Kidney capillary endothelial cell (primary cell): ENCODE results near the gene MX1.
A peak's percentile ranks its signal among the peaks of the same experiment; 100 is the strongest.
"Not testable (repeated sequence)": the region's sequence is repeated elsewhere in the genome, so short reads cannot be mapped to it uniquely, and the experiment has no call there.

Experiments used
- DNase-seq: peaks from one replicate; pipeline ENCODE4 v3.0.0-alpha.2; 2018; ENCODE audit warnings: low spot score

MX1 gene

DNA sequence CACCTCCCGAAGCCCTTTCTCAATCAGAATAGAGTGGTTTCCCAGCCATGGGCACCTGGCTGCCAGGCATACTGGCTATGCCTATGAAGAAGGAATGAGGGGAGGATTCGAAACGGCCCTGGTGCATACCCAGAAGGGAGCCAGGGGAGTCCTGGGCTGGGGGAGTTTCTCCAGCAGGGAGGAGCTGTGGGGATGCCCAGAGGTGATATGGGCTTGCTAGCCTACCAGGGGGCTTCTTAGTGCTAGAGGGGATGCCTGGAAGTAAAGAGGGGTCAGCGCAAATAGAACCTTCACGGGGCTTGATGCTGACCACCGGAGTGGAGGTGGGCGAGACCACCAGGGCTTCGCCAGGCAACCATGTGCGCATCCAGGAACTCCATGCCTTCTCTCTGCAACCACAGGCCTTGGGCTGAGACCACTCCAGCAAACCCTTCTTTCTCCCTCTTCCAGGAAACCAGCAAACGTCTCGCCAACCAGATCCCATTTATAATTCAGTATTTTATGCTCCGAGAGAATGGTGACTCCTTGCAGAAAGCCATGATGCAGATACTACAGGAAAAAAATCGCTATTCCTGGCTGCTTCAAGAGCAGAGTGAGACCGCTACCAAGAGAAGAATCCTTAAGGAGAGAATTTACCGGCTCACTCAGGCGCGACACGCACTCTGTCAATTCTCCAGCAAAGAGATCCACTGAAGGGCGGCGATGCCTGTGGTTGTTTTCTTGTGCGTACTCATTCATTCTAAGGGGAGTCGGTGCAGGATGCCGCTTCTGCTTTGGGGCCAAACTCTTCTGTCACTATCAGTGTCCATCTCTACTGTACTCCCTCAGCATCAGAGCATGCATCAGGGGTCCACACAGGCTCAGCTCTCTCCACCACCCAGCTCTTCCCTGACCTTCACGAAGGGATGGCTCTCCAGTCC lies 18.2 kb upstream of the MX1 start:
- DNase-seq, result no peak

DNA sequence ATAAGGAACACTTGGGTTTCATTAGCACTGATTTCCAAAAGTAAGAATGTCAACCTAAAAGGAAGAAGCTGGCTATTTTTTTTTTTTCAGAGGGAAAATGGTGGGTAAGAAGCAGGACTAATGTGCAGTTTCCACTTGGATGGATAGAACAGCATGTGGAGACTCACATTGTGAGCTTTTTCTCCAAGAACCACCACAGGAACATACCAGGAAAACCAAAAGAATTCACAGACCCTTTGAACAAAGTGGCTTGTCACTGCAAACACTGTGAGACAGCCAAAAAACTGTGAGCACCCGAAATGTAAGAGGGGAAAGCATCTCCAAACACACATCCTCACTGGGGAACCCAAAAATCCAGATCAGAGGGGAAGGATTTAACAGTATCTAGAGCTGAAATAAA lies 15.7 kb upstream of the MX1 start:
- no peak for DNase-seq

DNA sequence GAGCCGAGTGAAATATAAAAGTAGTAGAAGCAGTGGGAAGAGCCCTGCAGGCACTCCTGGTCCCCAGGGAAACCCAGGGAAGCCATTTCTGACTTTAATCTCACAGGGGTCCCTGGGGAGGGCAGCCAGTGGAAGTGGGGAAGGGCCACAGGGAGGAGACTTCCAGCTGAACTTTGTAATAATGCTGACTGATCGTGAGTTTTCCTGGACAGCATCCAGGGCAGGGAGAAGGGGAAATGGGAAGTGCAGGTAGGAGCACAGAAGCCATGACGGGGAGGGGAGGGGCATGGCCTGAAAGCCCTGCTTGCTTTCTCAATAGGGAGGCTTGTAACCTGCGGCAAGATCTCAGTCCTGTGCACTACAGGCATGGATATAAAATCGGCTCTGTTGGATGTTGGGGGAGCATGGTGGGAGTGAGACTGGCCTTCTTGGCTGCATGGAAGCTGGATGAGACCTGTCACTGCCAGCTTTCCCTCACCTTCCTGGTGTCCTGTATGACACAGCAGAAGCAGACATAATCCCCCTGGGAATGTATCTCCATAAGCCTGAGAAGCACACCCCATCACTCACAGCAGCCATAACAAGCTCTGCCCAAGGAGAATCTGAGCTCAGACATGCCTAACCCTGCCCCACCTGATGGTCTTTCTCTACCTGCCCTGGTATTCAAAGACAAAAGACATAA lies 15.1 kb upstream of the MX1 start:
- no peak for DNase-seq

DNA sequence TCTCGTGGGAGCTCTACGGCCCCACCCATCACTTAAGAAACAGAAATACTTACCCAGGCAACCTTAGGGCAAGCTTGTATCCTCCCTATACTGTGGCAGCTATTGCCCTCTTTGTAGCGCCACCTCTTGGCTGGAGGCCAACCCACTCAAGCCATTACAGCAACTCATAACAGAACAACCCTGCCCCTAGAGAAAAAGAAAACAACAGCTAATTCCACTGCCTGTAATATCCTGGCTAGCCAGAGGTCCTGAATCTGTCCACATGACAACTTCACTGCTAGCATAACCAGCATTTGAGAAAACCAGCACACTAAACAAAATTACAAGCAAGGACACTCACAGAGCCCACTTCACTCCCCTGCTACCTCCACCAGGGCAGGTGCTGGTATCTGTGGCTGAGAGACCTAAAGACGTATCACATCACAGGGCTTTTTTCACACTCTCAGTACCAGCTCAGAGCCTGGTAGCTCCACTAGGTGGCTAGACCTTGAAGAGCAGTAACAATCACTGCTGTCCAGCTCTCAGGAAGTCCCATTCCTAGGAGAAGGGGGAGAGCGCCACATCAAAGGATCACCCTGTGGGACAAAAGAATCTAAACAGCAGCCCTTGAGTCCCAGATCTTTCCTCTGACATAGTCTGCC lies 14.5 kb upstream of the MX1 start:
- no peak for DNase-seq

DNA sequence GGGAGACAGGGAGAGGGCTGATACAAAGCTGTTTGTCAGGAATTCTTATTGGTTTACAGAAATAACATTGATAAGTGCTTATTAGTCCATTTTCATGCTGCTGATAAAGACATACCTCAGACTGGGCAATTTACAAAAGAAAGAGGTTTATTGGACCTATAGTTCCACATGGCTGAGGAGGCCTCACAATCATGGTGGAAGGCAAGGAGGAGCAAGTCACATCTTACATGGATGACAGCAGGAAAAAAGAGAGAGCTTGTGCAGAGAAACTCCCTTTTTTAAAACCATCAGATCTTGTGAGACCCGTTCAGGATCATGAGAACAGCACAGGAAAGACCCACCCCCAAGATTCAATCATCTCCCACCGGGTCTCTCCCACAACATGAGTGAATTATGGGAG lies 8.5 kb upstream of the MX1 start:
- not testable (repeated sequence) for DNase-seq

DNA sequence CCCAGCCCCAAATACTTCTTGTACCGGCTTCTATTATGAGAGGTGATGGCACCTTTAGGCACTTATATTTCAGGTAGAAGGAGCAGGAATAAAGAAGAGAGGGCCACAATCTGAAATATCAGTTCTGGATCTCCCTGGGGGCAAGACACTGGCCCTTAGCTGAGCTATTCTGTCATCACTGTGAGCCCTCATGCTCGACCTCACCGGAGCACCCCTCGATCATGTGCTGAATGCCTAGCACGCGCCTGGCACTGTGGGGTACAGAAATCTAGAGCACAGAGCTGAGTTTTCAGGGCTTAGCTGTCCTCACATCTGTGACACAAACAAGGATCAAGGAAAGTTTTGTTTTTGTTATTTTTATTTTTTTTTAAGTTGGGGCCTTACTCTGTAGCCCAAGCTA lies 7.6 kb upstream of the MX1 start:
- DNase-seq, result no peak

DNA sequence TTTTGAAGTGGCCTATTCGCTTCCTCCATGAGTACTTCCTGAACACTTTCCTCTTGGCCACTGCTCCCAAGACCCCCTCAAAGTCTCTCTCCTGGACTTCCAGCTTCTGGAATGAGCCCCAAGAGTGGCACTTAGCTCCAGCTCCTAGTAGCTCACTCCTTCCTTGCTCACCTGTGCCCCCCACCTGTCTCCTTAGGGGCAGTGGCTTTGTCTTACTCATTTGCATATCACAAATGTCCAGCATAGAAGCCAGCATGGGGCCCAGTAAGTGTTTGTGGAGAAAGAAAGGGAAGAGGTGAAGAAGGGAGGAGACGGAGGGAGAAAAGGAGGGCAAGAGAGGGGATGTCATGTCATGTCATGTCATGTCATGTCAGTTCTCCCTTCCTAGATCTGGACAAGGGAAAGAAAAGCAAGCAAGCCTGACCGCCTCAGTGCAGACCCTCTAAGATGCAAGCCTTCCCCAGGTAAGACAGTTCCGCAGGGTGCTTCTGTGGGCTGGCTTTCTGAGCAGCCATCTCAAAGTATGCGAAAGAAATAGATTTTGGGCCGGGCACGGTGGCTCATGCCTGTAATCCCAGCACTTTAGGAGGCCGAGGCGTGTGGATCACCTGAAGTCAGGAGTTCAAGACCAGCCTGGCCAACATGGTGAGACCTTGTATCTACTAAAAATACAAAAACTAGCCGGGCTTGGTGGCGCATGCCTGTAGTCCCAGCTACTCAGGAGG lies 6.9 kb upstream of the MX1 start:
- DNase-seq, result no peak

DNA sequence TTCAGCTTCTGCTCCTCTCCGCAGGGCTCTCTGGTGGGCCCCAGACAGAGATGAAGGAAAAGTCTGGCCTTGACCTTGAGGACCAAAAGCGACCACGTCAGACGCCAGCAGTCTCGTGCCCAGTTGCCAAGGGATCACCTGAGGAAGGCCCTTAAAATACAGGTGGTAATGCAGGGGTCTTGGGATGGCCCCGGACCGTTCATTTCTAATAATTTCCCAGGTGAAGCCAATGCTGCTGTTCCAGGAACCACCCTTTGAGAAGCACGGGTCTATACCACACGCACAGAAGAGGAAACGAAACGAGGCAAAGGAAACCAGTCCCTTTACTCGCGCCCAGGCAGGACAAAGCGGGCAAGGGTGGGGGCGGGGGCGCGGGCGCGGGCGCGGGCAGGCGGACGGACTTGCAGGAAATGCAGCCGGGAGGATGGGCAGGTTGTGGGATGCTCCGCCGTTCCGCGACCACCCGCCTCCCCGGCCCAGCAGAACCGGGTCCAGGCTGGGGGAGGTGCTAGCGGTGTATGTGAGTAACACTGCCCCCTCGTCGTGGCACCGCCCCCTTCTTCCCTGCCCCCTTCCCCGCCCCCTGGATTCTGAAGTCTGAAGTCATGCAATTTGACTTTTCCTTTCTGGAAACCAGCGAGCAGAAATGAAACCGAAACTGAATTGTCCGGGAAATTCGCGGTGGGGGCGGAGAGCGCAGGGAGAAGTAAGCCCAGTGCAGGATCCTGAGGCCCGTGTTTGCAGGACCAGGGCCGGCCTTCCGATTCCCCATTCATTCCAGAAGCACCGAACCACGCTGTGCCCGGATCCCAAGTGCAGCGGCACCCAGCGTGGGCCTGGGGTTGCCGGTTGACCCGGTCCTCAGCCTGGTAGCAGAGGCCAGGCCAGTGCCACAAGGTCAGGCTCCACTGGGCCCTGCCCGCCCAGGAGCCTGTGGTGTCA lies 5.8 kb upstream of the MX1 start:
- peak; percentile 76 for DNase-seq

DNA sequence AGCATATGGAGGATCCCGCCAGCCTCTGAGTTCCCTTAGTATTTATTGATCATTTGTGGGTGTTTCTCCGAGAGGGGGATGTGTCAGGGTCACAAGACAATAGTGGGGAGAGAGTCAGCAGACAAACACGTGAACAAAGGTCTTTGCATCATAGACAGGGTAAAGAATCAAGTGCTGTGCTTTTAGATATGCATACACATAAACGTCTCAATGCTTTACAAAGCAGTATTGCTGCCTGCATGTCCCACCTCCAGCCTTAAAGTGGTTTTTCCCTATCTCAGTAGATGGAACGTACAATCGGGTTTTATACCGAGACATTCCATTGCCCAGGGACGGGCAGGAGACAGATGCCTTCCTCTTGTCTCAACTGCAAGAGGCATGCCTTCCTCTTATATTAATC lies 5.0 kb upstream of the MX1 start:
- DNase-seq, result not testable (repeated sequence)

DNA sequence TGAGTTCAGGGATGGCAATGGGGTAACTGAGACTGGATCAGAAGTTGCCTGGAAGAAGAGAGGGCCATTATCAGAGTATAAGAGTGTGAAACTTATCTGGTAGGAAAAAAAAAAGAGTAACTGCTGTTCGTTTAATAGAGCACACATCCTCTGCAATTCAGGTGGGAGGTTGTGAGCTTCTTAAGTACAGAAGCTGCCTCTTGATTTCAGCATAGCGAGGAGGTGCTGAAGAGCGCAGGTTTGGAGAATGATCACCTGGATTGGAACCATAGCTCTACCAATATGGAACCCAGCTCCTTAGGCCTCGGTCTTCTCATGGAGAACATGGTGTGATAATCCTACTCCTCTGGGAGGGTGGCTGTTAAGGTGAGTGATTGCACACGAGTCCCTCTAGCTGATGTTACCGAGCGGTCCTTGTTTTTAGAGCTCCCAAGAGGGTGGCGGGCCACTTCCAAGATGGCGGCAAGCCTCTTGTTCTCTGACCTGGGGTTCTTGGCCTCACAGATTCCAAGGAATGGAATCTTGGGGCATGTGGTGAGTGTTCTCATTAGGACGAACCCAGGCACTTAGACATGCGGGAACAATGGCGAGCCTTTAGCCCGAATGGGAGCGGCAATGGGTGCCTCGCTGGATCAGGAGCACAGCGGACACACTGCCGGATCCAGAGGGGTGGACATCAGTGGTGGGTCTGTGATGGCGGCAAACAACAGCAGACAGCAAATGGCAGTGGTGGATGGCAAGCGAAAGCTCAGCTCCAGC lies 3.3 kb upstream of the MX1 start:
- DNase-seq, result no peak

DNA sequence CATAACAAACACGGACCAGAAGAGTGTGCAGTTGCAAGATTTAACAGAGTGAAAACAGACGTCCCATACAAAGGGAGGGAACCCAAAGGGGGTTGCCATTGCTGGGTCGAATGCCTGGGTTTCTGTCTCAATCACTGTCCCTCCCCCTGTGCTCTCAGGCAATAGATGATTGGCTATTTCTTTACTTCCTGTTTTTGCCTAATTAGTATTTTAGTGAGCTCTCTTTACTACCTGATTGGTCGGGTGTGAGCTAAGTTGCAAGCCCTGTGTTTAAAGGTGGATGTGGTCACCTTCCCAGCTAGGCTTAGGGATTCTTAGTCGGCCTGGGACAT lies 2.8 kb upstream of the MX1 start:
- DNase-seq, result not testable (repeated sequence)

DNA sequence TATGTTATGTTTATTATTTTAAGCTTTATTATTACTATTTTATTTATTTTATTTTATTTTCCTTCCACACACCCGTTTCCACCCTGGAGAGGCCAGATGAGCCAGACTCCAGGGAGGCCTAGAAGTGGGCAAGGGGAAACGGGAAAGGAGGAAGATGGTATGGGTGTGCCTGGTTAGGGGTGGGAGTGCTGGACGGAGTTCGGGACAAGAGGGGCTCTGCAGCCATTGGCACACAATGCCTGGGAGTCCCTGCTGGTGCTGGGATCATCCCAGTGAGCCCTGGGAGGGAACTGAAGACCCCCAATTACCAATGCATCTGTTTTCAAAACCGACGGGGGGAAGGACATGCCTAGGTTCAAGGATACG lies 468 bp upstream of the MX1 start:
- DNase-seq, result no peak

DNA sequence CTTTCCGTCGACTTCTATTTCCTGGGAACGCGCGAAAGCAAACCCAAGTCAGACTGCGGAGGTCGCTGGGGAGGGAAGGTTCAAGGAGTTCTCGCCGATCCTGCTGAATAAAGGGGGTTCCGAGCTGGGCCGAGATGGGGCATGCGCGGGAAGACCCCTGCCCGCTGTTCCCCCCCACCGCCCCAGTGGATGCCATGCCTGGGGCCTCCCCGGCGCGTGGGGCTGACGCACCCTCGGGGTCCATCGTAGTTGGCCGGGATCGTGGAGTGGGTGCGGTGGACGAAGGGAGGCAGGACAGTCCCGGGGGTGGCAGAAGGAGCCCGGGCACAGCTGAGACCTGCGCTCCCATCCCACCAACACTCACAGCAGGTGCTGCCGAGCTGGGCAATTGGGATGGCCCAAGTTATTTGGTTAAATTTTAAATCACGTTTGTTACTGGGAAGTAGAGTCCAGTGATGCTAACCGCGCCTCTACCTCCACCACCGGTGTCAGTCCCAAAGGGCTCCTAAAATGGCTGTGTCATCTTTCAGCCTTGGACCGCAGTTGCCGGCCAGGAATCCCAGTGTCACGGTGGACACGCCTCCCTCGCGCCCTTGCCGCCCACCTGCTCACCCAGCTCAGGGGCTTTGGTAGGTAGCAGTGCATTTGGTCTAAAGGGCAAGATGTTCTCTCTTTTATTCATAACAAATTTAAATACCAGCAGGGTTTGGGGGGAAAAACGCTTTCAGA lies 801 bp downstream of the MX1 start:
- no peak for DNase-seq

DNA sequence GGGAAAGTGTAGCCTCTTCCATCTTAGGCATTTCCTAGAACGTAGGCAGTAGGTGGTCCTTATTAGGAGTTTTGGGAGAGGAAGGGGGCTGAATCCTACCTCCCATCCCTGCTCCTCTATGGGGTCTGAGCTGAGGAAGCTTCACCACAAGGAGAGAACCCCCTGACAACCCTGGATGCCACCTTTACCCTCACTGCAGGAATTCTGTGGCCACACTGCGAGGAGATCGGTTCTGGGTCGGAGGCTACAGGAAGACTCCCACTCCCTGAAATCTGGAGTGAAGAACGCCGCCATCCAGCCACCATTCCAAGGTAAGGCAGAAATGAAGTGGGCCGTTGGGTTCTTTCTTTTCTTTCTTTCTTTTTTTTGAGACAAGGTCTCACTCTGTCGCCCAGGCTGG lies 1.5 kb downstream of the MX1 start:
- DNase-seq, result no peak

DNA sequence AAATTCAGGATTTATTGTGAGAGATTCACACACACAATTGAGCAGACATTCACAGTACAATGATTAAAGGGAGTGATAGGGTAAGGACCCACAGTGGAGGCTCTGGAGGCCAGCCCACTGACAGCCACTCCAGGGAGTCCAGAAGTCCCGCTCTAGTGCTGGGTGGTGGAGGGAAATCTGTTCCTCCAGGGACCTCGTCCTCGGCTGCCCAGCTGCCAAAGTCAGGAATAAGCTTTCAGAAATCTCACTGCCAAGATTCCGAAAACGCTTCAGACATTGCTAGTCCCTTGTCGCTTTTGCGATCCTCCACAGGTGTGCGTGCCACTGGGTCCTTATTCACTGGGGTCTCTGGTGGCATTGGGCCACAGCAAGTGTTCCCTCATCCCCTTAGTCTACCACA lies 2.3 kb downstream of the MX1 start:
- no peak for DNase-seq

DNA sequence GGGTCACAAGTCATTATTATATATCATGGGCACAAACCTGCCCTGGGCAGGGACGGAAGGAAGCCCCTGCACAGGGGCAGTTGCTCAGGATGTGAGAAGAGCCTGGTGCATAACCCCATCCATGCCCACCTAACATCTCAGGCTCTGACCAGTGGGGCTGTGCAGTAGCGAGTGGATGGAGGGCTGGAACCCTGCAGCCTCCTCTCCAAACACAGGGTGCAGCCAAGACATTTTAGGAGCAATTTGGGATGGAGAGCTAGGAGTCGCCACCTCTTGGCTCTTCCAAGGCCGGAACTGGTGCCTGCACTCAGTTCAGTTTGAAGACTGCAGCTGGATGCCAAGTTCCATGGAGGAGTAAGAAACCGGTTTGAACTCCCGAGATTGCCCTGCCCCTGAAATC lies 2.8 kb downstream of the MX1 start:
- no peak for DNase-seq

DNA sequence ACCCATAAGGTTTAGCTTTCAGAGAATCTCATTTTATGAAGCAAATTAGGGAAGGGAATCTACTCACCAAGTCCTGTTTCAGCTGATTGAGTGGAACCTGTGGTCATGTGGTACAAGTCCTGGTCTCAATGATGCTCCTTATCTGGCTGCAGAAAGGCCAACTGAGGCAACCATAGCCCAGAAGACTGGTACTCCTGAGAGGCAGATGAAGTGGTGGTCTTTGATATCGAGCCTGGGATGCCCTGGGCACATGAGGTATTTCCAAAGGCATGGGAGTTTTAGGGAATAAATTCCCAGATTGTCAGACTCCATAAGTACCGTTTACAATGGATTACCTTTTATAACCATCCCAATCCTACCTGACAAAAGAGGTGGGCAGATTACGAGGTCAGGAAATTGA lies 3.3 kb downstream of the MX1 start:
- no peak for DNase-seq

DNA sequence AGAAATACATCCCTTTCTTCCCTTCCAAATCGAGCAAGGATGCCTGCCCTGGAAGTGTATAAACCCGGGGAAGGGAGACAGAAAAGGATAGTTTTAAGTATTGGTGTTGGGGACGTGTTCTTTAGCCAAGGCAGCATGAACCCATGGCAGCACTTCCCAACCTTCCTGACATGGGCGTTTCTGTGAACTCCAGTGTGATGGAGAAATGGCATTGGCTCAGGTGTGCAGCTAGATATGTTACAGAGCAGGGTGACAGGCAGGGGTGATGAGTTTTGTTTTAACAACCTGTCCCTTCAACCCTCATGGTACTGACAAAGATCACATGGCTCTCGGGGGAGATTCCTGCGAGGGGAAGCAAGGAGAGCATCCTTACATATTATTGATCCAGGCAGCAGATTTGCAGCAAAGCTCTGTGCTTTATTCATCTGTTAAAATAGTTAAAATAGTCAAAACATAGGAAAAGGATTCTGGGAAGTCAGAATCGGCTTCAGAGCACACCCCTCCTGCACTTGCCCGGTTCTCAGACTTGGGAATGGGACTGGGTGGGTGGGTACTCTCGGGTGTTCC lies 4.0 kb downstream of the MX1 start:
- DNase-seq, result no peak

DNA sequence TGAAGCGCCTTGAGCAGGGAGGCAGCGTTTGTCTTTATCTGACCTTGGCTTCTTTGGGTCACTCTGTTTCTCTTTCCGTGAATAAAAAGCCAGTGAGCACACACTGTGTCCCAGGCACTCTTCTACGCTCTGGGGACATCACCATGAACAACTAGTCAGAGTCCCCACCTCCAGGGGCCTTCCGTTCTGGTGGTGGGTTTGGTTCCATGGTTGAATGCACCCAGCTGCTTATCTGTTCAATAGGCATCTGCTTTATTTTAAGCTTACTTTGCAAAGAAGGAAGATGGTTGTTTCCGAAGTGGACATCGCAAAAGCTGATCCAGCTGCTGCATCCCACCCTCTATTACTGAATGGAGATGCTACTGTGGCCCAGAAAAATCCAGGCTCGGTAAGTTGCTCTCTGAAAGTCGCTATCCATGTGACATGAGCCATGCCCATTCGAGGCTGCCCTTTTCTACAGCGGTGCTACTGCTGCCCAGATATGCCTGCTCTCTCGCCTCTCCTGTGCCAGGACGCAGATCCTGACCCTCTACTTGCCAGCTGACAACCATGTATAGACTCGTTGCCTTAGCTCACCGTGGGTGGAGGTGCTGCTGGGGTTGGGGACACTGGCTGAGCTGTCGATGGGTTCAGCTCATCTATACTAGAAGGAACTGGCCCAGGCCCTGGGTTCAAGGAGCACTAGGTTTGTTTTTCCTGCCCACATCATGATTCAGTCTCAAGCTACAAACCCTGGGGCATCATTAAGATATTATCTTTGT lies 5.9 kb downstream of the MX1 start:
- DNase-seq, result no peak
